ENCODE results near the gene ASTN1.

The ASTN1 gene

GRCh38 chr1:177011508-177011907, 153.0 kb downstream of the ASTN1 start:
- H3K79me2 ChIP-seq (ENCODE audit: insufficient read depth, low read depth) = no peaks in the 10 kb centered on the region
- no peak overlapping the region for H3K9ac ChIP-seq
- no peak overlapping the region for H2AFZ ChIP-seq (ENCODE audit: low read depth)
- H3K36me3 ChIP-seq (ENCODE audit: insufficient read depth) = no peaks in the 10 kb centered on the region
- no peaks in the 10 kb centered on the region for H4K20me1 ChIP-seq (ENCODE audit: insufficient read depth)
- H3K4me2 ChIP-seq = peak overlapping the region; percentile 38; the same call in 1 of the 2 replicates
- no peak overlapping the region for H3K27ac ChIP-seq
- peaks cover 37% of the 10 kb centered on the region for H3K4me1 ChIP-seq (ENCODE audit: low read depth, poor library complexity, severe bottlenecking)
- H3K4me3 ChIP-seq (IDR thresholded peaks at IDR 0.05; ENCODE audit: insufficient read depth, low read depth, low read length) = no peak overlapping the region
- no peaks in the 10 kb centered on the region for H3K27me3 ChIP-seq (ENCODE audit: insufficient read depth, low read depth)
- TF ChIP-seq CTCF (conservative IDR thresholded peaks at IDR 0.05; ENCODE audit: low read depth, low read length) = no peak

- Histone ChIP-seq H3K36me3 (ENCODE audit: insufficient read depth) (no peaks in the 10 kb centered on the region), H3K27ac (peak overlapping the region; percentile 27; the same call in 1 of the 2 replicates), H4K20me1 (ENCODE audit: insufficient read depth) (no peaks in the 10 kb centered on the region), H3K9ac (no peak overlapping the region), H3K4me3 (IDR thresholded peaks at IDR 0.05; ENCODE audit: insufficient read depth, low read depth, low read length) (peak overlapping the region; percentile 9), H3K4me1 (ENCODE audit: low read depth, poor library complexity, severe bottlenecking) (peaks cover 37% of the 10 kb centered on the region), H3K79me2 (ENCODE audit: insufficient read depth, low read depth) (no peaks in the 10 kb centered on the region), H2AFZ (ENCODE audit: low read depth) (peak overlapping the region; percentile 12; the same call in 1 of the 2 replicates), H3K4me2 (peak overlapping the region; percentile 38), H3K27me3 (ENCODE audit: insufficient read depth, low read depth) (no peaks in the 10 kb centered on the region)
- TF ChIP-seq CTCF (conservative IDR thresholded peaks at IDR 0.05; ENCODE audit: low read depth, low read length) = no peak
Measured at GRCh38 chr1:177010211-177010825, 154.2 kb downstream of the ASTN1 start.

GRCh38 chr1:177008653-177009052, 155.9 kb downstream of the ASTN1 start:
- TF ChIP-seq CTCF (conservative IDR thresholded peaks at IDR 0.05; ENCODE audit: low read depth, low read length) = no peak

GRCh38 chr1:177007437-177008161, 156.9 kb downstream of the ASTN1 start:
- Histone ChIP-seq H3K79me2 (ENCODE audit: insufficient read depth, low read depth) (no peaks in the 10 kb centered on the region), H4K20me1 (ENCODE audit: insufficient read depth) (no peaks in the 10 kb centered on the region), H3K4me3 (IDR thresholded peaks at IDR 0.05; ENCODE audit: insufficient read depth, low read depth, low read length) (no peak overlapping the region), H3K4me1 (ENCODE audit: low read depth, poor library complexity, severe bottlenecking) (peaks cover 37% of the 10 kb centered on the region), H3K27me3 (ENCODE audit: insufficient read depth, low read depth) (no peaks in the 10 kb centered on the region), H3K4me2 (no peak overlapping the region), H3K9ac (no peak overlapping the region), H3K27ac (no peak overlapping the region), H3K36me3 (ENCODE audit: insufficient read depth) (no peaks in the 10 kb centered on the region), H2AFZ (ENCODE audit: low read depth) (no peak overlapping the region)
- no peak for TF ChIP-seq CTCF (conservative IDR thresholded peaks at IDR 0.05; ENCODE audit: low read depth, low read length)

More at GRCh38 chr1:177008653-177009052, 155.9 kb downstream of the ASTN1 start:
- no peak overlapping the region for H3K27ac ChIP-seq
- no peak overlapping the region for H3K4me3 ChIP-seq (IDR thresholded peaks at IDR 0.05; ENCODE audit: insufficient read depth, low read depth, low read length)
- no peak overlapping the region for H3K9ac ChIP-seq
- H2AFZ ChIP-seq (ENCODE audit: low read depth) = no peak overlapping the region
- H4K20me1 ChIP-seq (ENCODE audit: insufficient read depth) = no peaks in the 10 kb centered on the region
- peaks cover 37% of the 10 kb centered on the region for H3K4me1 ChIP-seq (ENCODE audit: low read depth, poor library complexity, severe bottlenecking)
- no peaks in the 10 kb centered on the region for H3K36me3 ChIP-seq (ENCODE audit: insufficient read depth)
- H3K4me2 ChIP-seq = no peak overlapping the region
- no peaks in the 10 kb centered on the region for H3K27me3 ChIP-seq (ENCODE audit: insufficient read depth, low read depth)
- H3K79me2 ChIP-seq (ENCODE audit: insufficient read depth, low read depth) = no peaks in the 10 kb centered on the region
